Right atrium auricular region (tissue), 2 donors: Measurements from ENCODE around the gene PLA2G4F. TPM values are rescaled to one million over a fixed set of nuclear protein-coding genes. Genes with fewer than 3 reads are reported as not detected.

ENCODE experiments used
- DNase-seq: peaks from one replicate; pipeline ENCODE4 v3.0.0-alpha.2; 2019; ENCODE audit warnings: low spot score
- H3K27ac ChIP-seq, 2 donors: fragments of 200-600 bp; sonication (generic); 1 replicate in 1 of 2; 2 replicates in 1 of 2; pipeline ENCODE4 v1.5.1; 2016 to 2019
- H3K27me3 ChIP-seq, 2 donors: fragments of 200-600 bp; sonication (generic); one replicate each; pipeline versions ENCODE4 v1.5.1 to v1.6.0; 2017 to 2019
- H3K36me3 ChIP-seq: fragments of 200-600 bp; sonication (generic); one replicate; pipeline ENCODE4 v1.5.1; 2016
- H3K4me1 ChIP-seq, 2 donors: fragments of 200-600 bp; sonication (generic); one replicate each; pipeline versions ENCODE4 v1.5.1 to v1.6.0; 2017 to 2019
- H3K4me3 ChIP-seq, 2 donors: fragments of 200-600 bp; sonication (generic); 1 replicate in 1 of 2; 2 replicates in 1 of 2; pipeline ENCODE4 v1.5.1; 2017 to 2019; ENCODE audit warnings: mild to moderate bottlenecking in 1 of 2, moderate library complexity in 1 of 2
- H3K9me3 ChIP-seq, 2 donors: fragments of 200-600 bp; sonication (generic); one replicate each; pipeline ENCODE4 v1.5.1; 2019
- total RNA-seq, 2 donors: library from RNA; depleted of rRNA; stranded (reverse); fragments of >200 nt; gene quantifications; one replicate each; pipeline ENCODE4 v1.1.0, GENCODE V29; 2016
- TF ChIP-seq, protein P1 (sequence below), 2 donors: fragments of 200-600 bp; sonication (generic); IDR thresholded peaks; one replicate each; pipeline ENCODE4 v1.5.1; 2019; ENCODE audit warnings: antibody characterized with exemption in 2 of 2

PLA2G4F gene
- total RNA-seq, 2 donors from 2014 or later: 0.35 to 3.0 TPM

DNA sequence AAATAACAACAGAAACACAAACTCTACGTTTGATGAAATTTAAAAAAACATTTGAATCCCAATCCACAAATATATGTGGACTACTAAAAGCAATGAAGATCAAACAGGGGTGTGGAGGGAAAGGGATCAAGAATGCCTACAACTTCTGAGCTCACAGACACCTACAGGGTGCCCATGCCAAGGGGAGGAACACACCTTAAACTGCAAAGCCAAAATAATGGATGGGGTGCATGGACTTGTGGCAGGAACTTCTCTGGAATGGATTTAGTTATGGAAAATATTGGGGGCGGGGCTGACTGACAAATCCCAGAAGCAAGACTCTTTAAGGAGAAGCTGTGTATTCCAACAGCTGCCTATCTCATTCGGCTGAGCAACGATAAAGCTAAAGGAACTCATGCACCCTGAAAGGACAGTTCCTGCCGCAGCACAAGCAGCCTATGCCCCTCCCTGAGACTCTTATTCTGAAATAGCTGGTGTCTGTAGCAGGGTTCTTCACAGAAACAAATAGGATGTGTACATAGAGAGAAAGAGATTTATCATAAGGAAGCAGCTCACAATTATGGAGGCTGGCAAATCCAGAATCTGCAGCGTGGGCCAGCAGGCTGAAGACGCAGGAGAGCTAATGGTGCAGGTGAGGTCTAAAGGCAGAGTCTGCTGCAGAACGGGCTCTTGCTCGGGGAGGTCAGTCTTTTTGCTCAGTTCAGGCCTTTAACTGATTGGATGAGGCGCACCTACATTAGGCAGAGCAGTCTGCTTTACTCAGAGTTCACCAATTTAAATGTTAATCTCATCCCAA, 37.6 kb downstream of the PLA2G4F start:
- Histone ChIP-seq H3K4me1 (peaks cover 0 to 7% of the 10 kb centered on the region in 2 donors), H3K4me3 (no peak overlapping the region), H3K36me3 (no peaks in the 10 kb centered on the region), H3K9me3 (no peaks in the 10 kb centered on the region), H3K27me3 (no peaks in the 10 kb centered on the region), H3K27ac (no peak overlapping the region)
- TF ChIP-seq, protein P1, sequence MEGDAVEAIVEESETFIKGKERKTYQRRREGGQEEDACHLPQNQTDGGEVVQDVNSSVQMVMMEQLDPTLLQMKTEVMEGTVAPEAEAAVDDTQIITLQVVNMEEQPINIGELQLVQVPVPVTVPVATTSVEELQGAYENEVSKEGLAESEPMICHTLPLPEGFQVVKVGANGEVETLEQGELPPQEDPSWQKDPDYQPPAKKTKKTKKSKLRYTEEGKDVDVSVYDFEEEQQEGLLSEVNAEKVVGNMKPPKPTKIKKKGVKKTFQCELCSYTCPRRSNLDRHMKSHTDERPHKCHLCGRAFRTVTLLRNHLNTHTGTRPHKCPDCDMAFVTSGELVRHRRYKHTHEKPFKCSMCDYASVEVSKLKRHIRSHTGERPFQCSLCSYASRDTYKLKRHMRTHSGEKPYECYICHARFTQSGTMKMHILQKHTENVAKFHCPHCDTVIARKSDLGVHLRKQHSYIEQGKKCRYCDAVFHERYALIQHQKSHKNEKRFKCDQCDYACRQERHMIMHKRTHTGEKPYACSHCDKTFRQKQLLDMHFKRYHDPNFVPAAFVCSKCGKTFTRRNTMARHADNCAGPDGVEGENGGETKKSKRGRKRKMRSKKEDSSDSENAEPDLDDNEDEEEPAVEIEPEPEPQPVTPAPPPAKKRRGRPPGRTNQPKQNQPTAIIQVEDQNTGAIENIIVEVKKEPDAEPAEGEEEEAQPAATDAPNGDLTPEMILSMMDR (IDR thresholded peaks at IDR 0.05): no peak
- no peak for DNase-seq

DNA sequence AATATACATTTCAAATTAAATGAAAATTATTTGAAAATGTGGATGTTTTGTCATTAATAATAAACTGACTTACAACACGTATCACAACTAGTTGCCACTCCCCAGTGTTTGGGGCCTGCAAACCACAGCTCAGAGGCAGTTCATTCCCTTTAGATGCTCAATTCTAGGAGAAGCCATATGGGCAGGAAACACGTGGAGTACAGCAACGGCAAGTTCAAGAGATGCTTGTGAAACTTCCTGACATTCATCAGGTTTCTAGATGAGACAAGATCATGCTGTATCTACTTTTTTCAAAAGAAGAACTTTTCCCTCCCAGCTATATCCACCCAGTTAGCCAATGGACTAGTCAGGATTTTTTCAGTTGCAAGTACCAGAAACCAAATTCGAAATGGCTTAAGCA, 44.5 kb downstream of the PLA2G4F start:
- no peak for DNase-seq
- Histone ChIP-seq H3K4me3 (no peak overlapping the region), H3K36me3 (no peaks in the 10 kb centered on the region), H3K27ac (no peak overlapping the region), H3K4me1 (no peaks in the 10 kb centered on the region), H3K27me3 (no peaks in the 10 kb centered on the region), H3K9me3 (no peaks in the 10 kb centered on the region)
- TF ChIP-seq, protein P1 (IDR thresholded peaks at IDR 0.05): no peak

DNA sequence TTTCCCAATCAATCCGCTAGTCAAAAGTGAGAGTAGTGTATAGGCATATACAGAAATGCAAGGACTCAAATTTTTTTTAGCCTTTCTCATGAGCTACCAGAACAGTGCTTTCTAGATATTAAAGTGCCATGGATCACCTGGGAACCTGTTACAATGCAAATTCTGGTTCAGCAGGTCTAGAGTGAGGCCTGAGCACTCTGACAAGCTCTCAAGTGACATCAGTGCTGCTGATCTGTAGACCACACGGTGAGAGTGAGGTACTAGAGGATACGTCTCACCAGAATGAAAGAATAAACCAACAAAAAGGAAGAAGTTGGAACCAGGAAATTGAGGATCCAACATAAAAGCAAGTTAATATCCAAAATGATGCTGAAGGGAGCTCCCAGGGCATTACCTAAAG, 46.1 kb downstream of the PLA2G4F start:
- no peaks in the 10 kb centered on the region for H3K27me3 ChIP-seq
- DNase-seq: no peak
- H3K9me3 ChIP-seq: no peaks in the 10 kb centered on the region
- TF ChIP-seq, protein P1 (IDR thresholded peaks at IDR 0.05): no peak
- H3K27ac ChIP-seq: no peak overlapping the region
- H3K36me3 ChIP-seq: no peaks in the 10 kb centered on the region
- no peaks in the 10 kb centered on the region for H3K4me1 ChIP-seq
- H3K4me3 ChIP-seq: no peak overlapping the region

DNA sequence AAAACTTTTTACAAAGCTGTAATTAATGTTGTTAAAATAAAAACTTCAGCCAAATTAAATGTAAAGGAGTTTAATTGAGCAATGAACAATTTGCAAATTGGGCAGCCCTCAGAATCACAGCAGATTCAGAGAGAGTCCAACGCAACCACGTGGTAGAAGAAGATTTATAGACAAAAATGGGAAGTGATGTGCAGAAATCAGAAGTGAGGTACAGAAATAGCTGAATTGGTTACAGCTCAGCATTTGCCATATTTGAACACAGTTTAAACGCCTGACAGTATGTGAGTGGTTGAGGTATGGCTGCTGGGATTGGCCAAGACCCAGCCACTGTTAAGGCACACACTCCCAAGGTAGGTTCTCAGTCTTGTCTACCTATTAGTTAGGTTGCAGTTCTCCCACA, 47.6 kb downstream of the PLA2G4F start:
- no peak overlapping the region for H3K27ac ChIP-seq
- no peaks in the 10 kb centered on the region for H3K9me3 ChIP-seq
- no peaks in the 10 kb centered on the region for H3K36me3 ChIP-seq
- H3K27me3 ChIP-seq: no peaks in the 10 kb centered on the region
- no peaks in the 10 kb centered on the region for H3K4me1 ChIP-seq
- DNase-seq: no peak
- H3K4me3 ChIP-seq: no peak overlapping the region
- TF ChIP-seq, protein P1 (IDR thresholded peaks at IDR 0.05): no peak

DNA sequence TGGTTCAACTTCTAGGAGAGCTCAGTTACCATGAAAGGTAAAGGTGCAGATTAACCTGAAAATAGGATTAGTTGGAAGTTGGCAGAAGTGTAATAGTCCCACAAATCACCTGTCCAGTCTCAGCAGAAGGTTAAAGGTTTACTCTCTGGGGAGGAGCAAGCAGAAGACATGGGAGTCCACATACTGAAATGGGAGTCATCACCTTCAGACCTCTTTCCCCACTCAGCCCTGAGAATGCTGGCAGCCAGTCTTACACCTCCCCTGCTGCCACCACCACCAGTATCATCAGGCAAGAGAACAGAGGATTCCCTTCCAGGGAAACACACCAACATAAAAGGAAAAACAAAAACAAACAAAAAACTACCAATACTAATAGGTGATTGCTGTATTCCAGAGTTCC, 48.2 kb downstream of the PLA2G4F start:
- Histone ChIP-seq H3K36me3 (no peaks in the 10 kb centered on the region), H3K4me1 (no peaks in the 10 kb centered on the region), H3K9me3 (no peaks in the 10 kb centered on the region), H3K4me3 (no peak overlapping the region), H3K27me3 (no peaks in the 10 kb centered on the region), H3K27ac (no peak overlapping the region)
- DNase-seq: no peak
- TF ChIP-seq, protein P1 (IDR thresholded peaks at IDR 0.05): no peak

DNA sequence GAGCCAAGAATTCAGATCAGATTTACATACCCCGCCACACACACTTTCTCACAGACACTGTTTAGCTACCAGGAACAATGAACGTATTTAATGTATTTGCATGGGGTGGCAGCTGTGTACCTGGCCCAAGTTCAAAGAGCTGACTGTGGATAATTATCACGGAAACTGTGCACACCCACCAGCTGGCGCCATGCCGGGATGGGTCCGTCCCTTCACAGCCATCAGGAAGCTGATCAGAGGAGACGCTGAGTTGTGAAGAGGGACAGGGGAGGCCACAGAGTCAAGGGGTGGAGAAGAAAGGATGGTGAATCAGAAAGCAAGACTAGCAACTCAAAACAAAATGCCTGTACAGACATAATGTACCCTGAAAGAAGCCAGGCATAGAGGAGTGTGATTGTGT, 49.0 kb downstream of the PLA2G4F start:
- Histone ChIP-seq H3K9me3 (no peaks in the 10 kb centered on the region), H3K36me3 (no peaks in the 10 kb centered on the region), H3K27me3 (no peaks in the 10 kb centered on the region), H3K27ac (no peak overlapping the region), H3K4me3 (no peak overlapping the region), H3K4me1 (no peaks in the 10 kb centered on the region)
- TF ChIP-seq, protein P1 (IDR thresholded peaks at IDR 0.05): no peak
- no peak for DNase-seq
